H9 (cell line): Measurements from ENCODE around the gene PMEL. TPM values are rescaled to one million over a fixed set of nuclear protein-coding genes. Genes with fewer than 3 reads are reported as not detected.

Experiments used
- DNase-seq: peaks from one replicate; pipeline ENCODE4 v3.0.0-alpha.2; 2017
- H2AFZ ChIP-seq: one replicate; pipeline ENCODE4 v1.6.1; 2013; ENCODE audit warnings: mild to moderate bottlenecking, low read length, control low read depth, moderate library complexity
- H2AK5ac ChIP-seq: 2 replicates; pipeline ENCODE4 v1.6.1; 2013; ENCODE audit warnings: low read length, control low read depth, mixed read lengths; ENCODE audit not compliant: insufficient read length
- H2BK120ac ChIP-seq: one replicate; pipeline ENCODE4 v1.6.1; 2013; ENCODE audit warnings: low read depth, mild to moderate bottlenecking, low read length, control low read depth, inconsistent platforms; ENCODE audit not compliant: poor library complexity, severe bottlenecking
- H2BK12ac ChIP-seq: 2 replicates; pipeline ENCODE4 v1.6.1; 2013; ENCODE audit warnings: low read length, control low read depth, mixed read lengths, low read depth; ENCODE audit not compliant: insufficient read length
- H2BK15ac ChIP-seq: 2 replicates; pipeline ENCODE4 v1.6.1; 2013; ENCODE audit warnings: low read depth, low read length, control low read depth
- H2BK20ac ChIP-seq: one replicate; pipeline ENCODE4 v1.6.1; 2013; ENCODE audit warnings: low read depth, mild to moderate bottlenecking, low read length, control low read depth, inconsistent platforms; ENCODE audit not compliant: poor library complexity, severe bottlenecking
- H2BK5ac ChIP-seq: 2 replicates; pipeline ENCODE4 v1.6.1; 2013; ENCODE audit warnings: low read length, control low read depth, mixed read lengths; ENCODE audit not compliant: insufficient read length
- H3K14ac ChIP-seq: 2 replicates; pipeline ENCODE4 v1.6.1; 2013; ENCODE audit warnings: low read length, control low read depth; ENCODE audit not compliant: insufficient read depth
- H3K18ac ChIP-seq: 2 replicates; pipeline ENCODE4 v1.6.1; 2013; ENCODE audit warnings: low read depth, mild to moderate bottlenecking, mixed read lengths, low read length, control low read depth; ENCODE audit not compliant: insufficient read length
- H3K23ac ChIP-seq: 2 replicates; pipeline ENCODE4 v1.6.1; 2013; ENCODE audit warnings: low read length, control low read depth, mixed read lengths, low read depth; ENCODE audit not compliant: insufficient read length
- H3K23me2 ChIP-seq: 2 replicates; pipeline ENCODE4 v1.6.1; 2013; ENCODE audit warnings: low read depth, mild to moderate bottlenecking, mixed read lengths, low read length, control low read depth; ENCODE audit not compliant: insufficient read length, poor library complexity, severe bottlenecking
- H3K27ac ChIP-seq: 2 replicates; pipeline ENCODE4 v1.5.1; 2013; ENCODE audit warnings: low read length, control low read depth, mixed read lengths, low read depth; ENCODE audit not compliant: insufficient read length
- H3K27me3 ChIP-seq: 2 replicates; pipeline ENCODE4 v1.6.1; 2013; ENCODE audit warnings: low read length, control low read depth, inconsistent platforms; ENCODE audit not compliant: insufficient read depth
- H3K4ac ChIP-seq: 2 replicates; pipeline ENCODE4 v1.6.1; 2013; ENCODE audit warnings: low read depth, mild to moderate bottlenecking, control low read depth, inconsistent platforms, low read length, moderate library complexity
- H3K4me1 ChIP-seq: 2 replicates; pipeline ENCODE4 v1.6.1; 2013; ENCODE audit warnings: low read length, control low read depth, inconsistent platforms; ENCODE audit not compliant: insufficient read depth
- H3K4me2 ChIP-seq: 2 replicates; pipeline ENCODE4 v1.6.1; 2013; ENCODE audit warnings: low read length, control low read depth, mixed read lengths; ENCODE audit not compliant: insufficient read length, insufficient read depth
- H3K56ac ChIP-seq: 2 replicates; pipeline ENCODE4 v1.6.1; 2013; ENCODE audit warnings: low read depth, mild to moderate bottlenecking, mixed read lengths, low read length, control low read depth; ENCODE audit not compliant: insufficient read length
- H3K79me1 ChIP-seq: 2 replicates; pipeline ENCODE4 v1.6.1; 2013; ENCODE audit warnings: low read depth, mild to moderate bottlenecking, moderate library complexity, low read length, control low read depth, inconsistent platforms; ENCODE audit not compliant: insufficient read depth, poor library complexity, severe bottlenecking
- H3K79me2 ChIP-seq: 2 replicates; pipeline ENCODE4 v1.6.1; 2013; ENCODE audit warnings: low read length, control low read depth, inconsistent platforms; ENCODE audit not compliant: insufficient read depth
- H3K9ac ChIP-seq: 2 replicates; pipeline ENCODE4 v1.6.1; 2013; ENCODE audit warnings: low read length, control low read depth, mixed read lengths; ENCODE audit not compliant: insufficient read length; ENCODE audit errors: extremely low read depth
- H3K9me3 ChIP-seq: one replicate; pipeline ENCODE4 v1.6.1; 2013; ENCODE audit warnings: low read depth, low read length, inconsistent platforms; ENCODE audit not compliant: control insufficient read depth
- H3T11ph ChIP-seq: one replicate; pipeline ENCODE4 v1.6.1; 2013; ENCODE audit warnings: mild to moderate bottlenecking, low read length, control low read depth, inconsistent platforms
- H4K20me1 ChIP-seq: one replicate; pipeline ENCODE4 v1.6.1; 2013; ENCODE audit not compliant: control insufficient read depth, insufficient read length, insufficient read depth
- H4K5ac ChIP-seq: 2 replicates; pipeline ENCODE4 v1.6.1; 2013; ENCODE audit warnings: low read depth, mild to moderate bottlenecking, mixed read lengths, low read length, control low read depth; ENCODE audit not compliant: insufficient read length
- H4K8ac ChIP-seq: replicated peaks from 2 replicates; pipeline ENCODE4 v1.6.1; 2013; ENCODE audit warnings: low read length, control low read depth, mixed read lengths, low read depth; ENCODE audit not compliant: insufficient read length
- H4K91ac ChIP-seq: 2 replicates; pipeline ENCODE4 v1.6.1; 2013; ENCODE audit warnings: low read depth, mild to moderate bottlenecking, moderate library complexity, mixed read lengths, low read length, control low read depth; ENCODE audit not compliant: insufficient read length
- H3K27ac Mint-ChIP-seq, 3 experiments: 2 replicates in 2 of 3; 3 replicates in 1 of 3; pipeline ENCODE4 v1.8.0; 2020 to 2021; ENCODE audit warnings: mixed read lengths in 3 of 3, mild to moderate bottlenecking in 1 of 3, moderate library complexity in 1 of 3
- H3K27me3 Mint-ChIP-seq: 2 replicates; pipeline ENCODE4 v1.8.0; 2021; ENCODE audit warnings: low read depth, mild to moderate bottlenecking, moderate library complexity, mixed read lengths
- H3K36me3 Mint-ChIP-seq, 3 experiments: 2 replicates in 2 of 3; 3 replicates in 1 of 3; pipeline ENCODE4 v1.8.0; 2020 to 2021; ENCODE audit warnings: low read depth in 3 of 3, mixed read lengths in 3 of 3; ENCODE audit not compliant: insufficient read depth in 1 of 3
- H3K4me1 Mint-ChIP-seq, 2 experiments: 2 replicates each; pipeline ENCODE4 v1.8.0; 2020; ENCODE audit warnings: mixed read lengths in 2 of 2
- H3K4me3 Mint-ChIP-seq, 2 experiments: 2 replicates in 1 of 2; 3 replicates in 1 of 2; pipeline ENCODE4 v1.8.0; 2020 to 2021; ENCODE audit warnings: mild to moderate bottlenecking in 2 of 2, mixed read lengths in 2 of 2, moderate library complexity in 1 of 2
- H3K9me3 Mint-ChIP-seq, 2 experiments: 2 replicates in 1 of 2; 3 replicates in 1 of 2; pipeline ENCODE4 v1.8.0; 2020; ENCODE audit warnings: mild to moderate bottlenecking in 2 of 2, mixed read lengths in 2 of 2, moderate library complexity in 1 of 2
- CTCF ChIP-seq: fragments of 200-600 bp; sonication (generic); conservative IDR thresholded peaks from 3 replicates; pipeline ENCODE4 v1.8.0; 2021; ENCODE audit warnings: antibody characterized with exemption, mild to moderate bottlenecking
- WGBS: extraction: QIAGEN DNeasy Blood & Tissue Kit; methylation state at CpG from one replicate; pipeline ENCODE4 v1.1.7; 2013; ENCODE audit warnings: missing lambda C conversion rate, low lambda C conversion rate, mixed read lengths; ENCODE audit not compliant: insufficient read length; ENCODE audit errors: extremely low coverage; 5-methylcytosine and 5-hydroxymethylcytosine counted together
- total RNA-seq: library from RNA; stranded (reverse); gene quantifications from 2 replicates; pipeline ENCODE4 v1.2.1, GENCODE V29; 2021

The PMEL gene
- total RNA-seq, 1 experiment from 2014 or later: 72.6 TPM

GRCh38 chr12:55969356-55969755 is 3.5 kb upstream of the PMEL start:
- H2AFZ ChIP-seq: no peak overlapping the region
- no peak overlapping the region for H2AK5ac ChIP-seq
- Mint-ChIP-seq H3K27ac (no peak overlapping the region), H3K9me3 (no peaks in the 10 kb centered on the region), H3K4me1 (peaks cover 25% of the 10 kb centered on the region in 2 experiments), H3K36me3 (peaks cover 14 to 38% (median 38%) of the 10 kb centered on the region in 3 experiments; a peak in 6 of 7 replicates), H3K4me3 (no peak overlapping the region), H3K27me3 (no peaks in the 10 kb centered on the region)
- H4K20me1 ChIP-seq: no peaks in the 10 kb centered on the region
- H3K79me1 ChIP-seq: no peaks in the 10 kb centered on the region
- WGBS: no CpG with 5 or more reads among the region's 4 CpGs
- no peak overlapping the region for H3K9ac ChIP-seq
- no peak overlapping the region for H2BK120ac ChIP-seq
- no peaks in the 10 kb centered on the region for H3K9me3 ChIP-seq
- H3K14ac ChIP-seq: no peak overlapping the region
- H4K5ac ChIP-seq: no peak overlapping the region
- peaks cover 3% of the 10 kb centered on the region; the same call in 1 of the 2 replicates for H3K4me1 ChIP-seq
- no peaks in the 10 kb centered on the region for H3K27me3 ChIP-seq
- H3K4me2 ChIP-seq: no peak overlapping the region
- H4K8ac ChIP-seq: no peak overlapping the region
- no peak overlapping the region for H2BK20ac ChIP-seq
- no peak overlapping the region for H2BK5ac ChIP-seq
- H3K56ac ChIP-seq: no peak overlapping the region
- H2BK12ac ChIP-seq: no peak overlapping the region
- no peak overlapping the region for H4K91ac ChIP-seq
- DNase-seq: no peak
- no peak overlapping the region for H3K4ac ChIP-seq
- H3T11ph ChIP-seq: no peak overlapping the region
- H3K23ac ChIP-seq: no peak overlapping the region
- no peak for TF ChIP-seq CTCF
- H3K18ac ChIP-seq: no peak overlapping the region
- H3K79me2 ChIP-seq: no peaks in the 10 kb centered on the region; the same call in 1 of the 2 replicates
- H2BK15ac ChIP-seq: no peak overlapping the region
- H3K27ac ChIP-seq: no peak overlapping the region
- H3K23me2 ChIP-seq: peaks cover 18% of the 10 kb centered on the region
